PC-3 (cell line): ENCODE measurements around the gene KLF13. TPM values are rescaled to one million over a fixed set of nuclear protein-coding genes. Genes with fewer than 3 reads are reported as not detected.

Experiments
- ATAC-seq: fragments of 200-7000 bp; cut with Tn5 transposase; 2 replicates; pipeline ENCODE4 v1.9.1; 2020; ENCODE audit warnings: mild to moderate bottlenecking, moderate library complexity
- BruUV-seq: library from RNA; stranded (reverse); fragments of 400-500 nt; replicated peaks from 2 replicates; lab custom pipeline; 2021; lab: Mats Ljungman, UMichigan
- CTCF ChIA-PET: fragments of 300-600 bp; sonication (Branson Sonifier 250); formaldehyde crosslinking; loops from one replicate; lab custom pipeline; 2022; ENCODE audit warnings: antibody characterized with exemption; lab: Charles Lee
- POLR2A ChIA-PET: fragments of 300-600 bp; sonication (Branson Sonifier 250); formaldehyde crosslinking; loops from one replicate; lab custom pipeline; 2022; ENCODE audit warnings: antibody characterized with exemption; ENCODE audit not compliant: unreplicated experiment; lab: Charles Lee
- DNase-seq: peaks from one replicate; pipeline ENCODE4 v3.0.0-alpha.2; 2015
- H2AFZ ChIP-seq: fragments of 300-600 bp; sonication (generic); 2 replicates; pipeline ENCODE4 v1.6.0; 2016; ENCODE audit warnings: antibody characterized with exemption, low read length
- H3F3A ChIP-seq: fragments of 300-600 bp; sonication (generic); one replicate; pipeline ENCODE4 v1.6.0; 2017; ENCODE audit warnings: antibody characterized with exemption, low read length, control low read depth, mild to moderate bottlenecking; ENCODE audit not compliant: unreplicated experiment
- H3K27ac ChIP-seq: fragments of 300-600 bp; sonication (generic); 2 replicates; pipeline ENCODE4 v1.5.1; 2016; ENCODE audit warnings: mild to moderate bottlenecking, low read length
- H3K27me3 ChIP-seq: fragments of 300-600 bp; sonication (generic); 2 replicates; pipeline ENCODE4 v1.6.1; 2016; ENCODE audit warnings: low read length, mixed read lengths
- H3K36me3 ChIP-seq: fragments of 300-600 bp; sonication (generic); 2 replicates; pipeline ENCODE4 v1.6.1; 2016; ENCODE audit warnings: low read depth, mixed run types, low read length, mixed read lengths
- H3K4me1 ChIP-seq: fragments of 300-600 bp; sonication (generic); 2 replicates; pipeline ENCODE4 v1.5.1; 2016; ENCODE audit warnings: low read length; ENCODE audit not compliant: insufficient read depth
- H3K4me2 ChIP-seq: fragments of 300-600 bp; sonication (generic); 2 replicates; pipeline ENCODE4 v1.6.0; 2016; ENCODE audit warnings: low read length
- H3K4me3 ChIP-seq: fragments of 300-600 bp; sonication (generic); 2 replicates; pipeline ENCODE4 v1.5.1; 2016; ENCODE audit warnings: mild to moderate bottlenecking, low read length, mixed read lengths
- H3K79me2 ChIP-seq: fragments of 300-600 bp; sonication (generic); 2 replicates; pipeline ENCODE4 v1.6.1; 2017; ENCODE audit warnings: low read length, mixed read lengths
- H3K9ac ChIP-seq: fragments of 300-600 bp; sonication (generic); 2 replicates; pipeline ENCODE4 v1.6.0; 2016; ENCODE audit warnings: mild to moderate bottlenecking, low read length
- H3K9me2 ChIP-seq: fragments of 300-600 bp; sonication (generic); replicated peaks from 2 replicates; pipeline ENCODE4 v1.6.1; 2016; ENCODE audit warnings: mixed run types, low read length, mixed read lengths
- H3K9me3 ChIP-seq: fragments of 300-600 bp; sonication (generic); 2 replicates; pipeline ENCODE4 v1.6.1; 2016; ENCODE audit warnings: low read length, mixed read lengths
- H4K20me1 ChIP-seq: fragments of 300-600 bp; sonication (generic); 2 replicates; pipeline ENCODE4 v1.6.1; 2016; ENCODE audit warnings: low read length, mixed read lengths
- EZH2 ChIP-seq: fragments of 300-600 bp; sonication (generic); IDR thresholded peaks from one replicate; pipeline ENCODE4 v1.6.1; 2017; ENCODE audit warnings: antibody characterized with exemption, mild to moderate bottlenecking, low read length; ENCODE audit not compliant: unreplicated experiment
- EZH2phosphoT487 ChIP-seq: fragments of 300-600 bp; sonication (generic); IDR thresholded peaks from 2 replicates; pipeline ENCODE4 v1.6.1; 2018; ENCODE audit warnings: mild to moderate bottlenecking, antibody characterized with exemption, low read length, borderline replicate concordance
- intact Hi-C: fragments of 100-400 bp; cut with micrococcal nuclease; formaldehyde crosslinking; loops from 2 replicates; pipeline ENCODE4 v1.9.0; 2023
- total RNA-seq: library from RNA; depleted of rRNA; stranded (reverse); fragments of >200 nt; gene quantifications from 2 replicates; pipeline ENCODE4 v1.2.3, GENCODE V29; 2014
- TF ChIP-seq, protein P1 (sequence below): fragments of 300-600 bp; sonication (generic); conservative IDR thresholded peaks from 2 replicates; pipeline ENCODE4 v1.5.1; 2017; ENCODE audit warnings: antibody characterized with exemption, low read depth, mild to moderate bottlenecking, low read length

Gene KLF13
- total RNA-seq, 1 experiment from 2014 or later, result 11.4 TPM

GRCh38 chr15:31330111-31330785, 3.6 kb downstream of the KLF13 start:
- intact Hi-C loops, result no loop called here
- no peaks in the 10 kb centered on the region for H3K9me2 ChIP-seq
- H3F3A ChIP-seq, result no peaks in the 10 kb centered on the region
- no peaks in the 10 kb centered on the region for H3K9me3 ChIP-seq
- H3K9ac ChIP-seq, result no peak overlapping the region
- ChIA-PET POLR2A (no interaction called here), CTCF (no interaction called here)
- H2AFZ ChIP-seq, result no peak overlapping the region
- no peak overlapping the region for H3K27ac ChIP-seq
- DNase-seq (no peak), ATAC-seq (no peak)
- H3K27me3 ChIP-seq, result no peaks in the 10 kb centered on the region
- no peaks in the 10 kb centered on the region for H3K36me3 ChIP-seq
- no TSS peak for BruUV-seq
- no peak overlapping the region for H3K4me3 ChIP-seq
- no peak for TF ChIP-seq EZH2phosphoT487
- TF ChIP-seq, protein P1, sequence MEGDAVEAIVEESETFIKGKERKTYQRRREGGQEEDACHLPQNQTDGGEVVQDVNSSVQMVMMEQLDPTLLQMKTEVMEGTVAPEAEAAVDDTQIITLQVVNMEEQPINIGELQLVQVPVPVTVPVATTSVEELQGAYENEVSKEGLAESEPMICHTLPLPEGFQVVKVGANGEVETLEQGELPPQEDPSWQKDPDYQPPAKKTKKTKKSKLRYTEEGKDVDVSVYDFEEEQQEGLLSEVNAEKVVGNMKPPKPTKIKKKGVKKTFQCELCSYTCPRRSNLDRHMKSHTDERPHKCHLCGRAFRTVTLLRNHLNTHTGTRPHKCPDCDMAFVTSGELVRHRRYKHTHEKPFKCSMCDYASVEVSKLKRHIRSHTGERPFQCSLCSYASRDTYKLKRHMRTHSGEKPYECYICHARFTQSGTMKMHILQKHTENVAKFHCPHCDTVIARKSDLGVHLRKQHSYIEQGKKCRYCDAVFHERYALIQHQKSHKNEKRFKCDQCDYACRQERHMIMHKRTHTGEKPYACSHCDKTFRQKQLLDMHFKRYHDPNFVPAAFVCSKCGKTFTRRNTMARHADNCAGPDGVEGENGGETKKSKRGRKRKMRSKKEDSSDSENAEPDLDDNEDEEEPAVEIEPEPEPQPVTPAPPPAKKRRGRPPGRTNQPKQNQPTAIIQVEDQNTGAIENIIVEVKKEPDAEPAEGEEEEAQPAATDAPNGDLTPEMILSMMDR, result no peak
- TF ChIP-seq EZH2, result no peak
- no peaks in the 10 kb centered on the region for H4K20me1 ChIP-seq
- H3K4me1 ChIP-seq, result peaks cover 7% of the 10 kb centered on the region; the same call in 1 of the 2 replicates
- no peak overlapping the region for H3K4me2 ChIP-seq
- peaks cover 29% of the 10 kb centered on the region; the same call in 1 of the 2 replicates for H3K79me2 ChIP-seq

- POLR2A ChIA-PET, result no interaction called here
- CTCF ChIA-PET, result no interaction called here
- no peaks in the 10 kb centered on the region for H3K27me3 ChIP-seq
- BruUV-seq, result no TSS peak
- ATAC-seq, result no peak
- H3K79me2 ChIP-seq, result peaks cover 29% of the 10 kb centered on the region; the same call in 1 of the 2 replicates
- TF ChIP-seq, protein P1, result no peak
- TF ChIP-seq EZH2phosphoT487 (no peak), EZH2 (no peak)
- no peak overlapping the region for H3K27ac ChIP-seq
- no peaks in the 10 kb centered on the region for H3K9me3 ChIP-seq
- H2AFZ ChIP-seq, result no peak overlapping the region
- H3K4me3 ChIP-seq, result no peak overlapping the region
- peaks cover 5% of the 10 kb centered on the region; the same call in 1 of the 2 replicates for H3K4me1 ChIP-seq
- intact Hi-C loops, result no loop called here
- no peaks in the 10 kb centered on the region for H3K36me3 ChIP-seq
- no peaks in the 10 kb centered on the region for H3F3A ChIP-seq
- no peak overlapping the region for H3K4me2 ChIP-seq
- H3K9me2 ChIP-seq, result no peaks in the 10 kb centered on the region
- H3K9ac ChIP-seq, result no peak overlapping the region
- H4K20me1 ChIP-seq, result no peaks in the 10 kb centered on the region
- no peak for DNase-seq
Measured at GRCh38 chr15:31330836-31331235, 4.2 kb downstream of the KLF13 start.

- Histone ChIP-seq H3K4me3 (no peak overlapping the region), H3K36me3 (no peaks in the 10 kb centered on the region), H3F3A (no peaks in the 10 kb centered on the region), H3K4me1 (peaks cover 5% of the 10 kb centered on the region; the same call in 1 of the 2 replicates), H3K9me2 (no peaks in the 10 kb centered on the region), H3K27me3 (no peaks in the 10 kb centered on the region), H3K9ac (no peak overlapping the region), H3K79me2 (peaks cover 29% of the 10 kb centered on the region; the same call in 1 of the 2 replicates), H3K27ac (no peak overlapping the region), H3K9me3 (no peaks in the 10 kb centered on the region), H4K20me1 (no peaks in the 10 kb centered on the region), H2AFZ (no peak overlapping the region), H3K4me2 (no peak overlapping the region)
- no peak for DNase-seq
- intact Hi-C loops, result no loop called here
- TF ChIP-seq, protein P1, result no peak
- TF ChIP-seq EZH2phosphoT487, result no peak
- no peak for TF ChIP-seq EZH2
- no peak for ATAC-seq
- ChIA-PET POLR2A (no interaction called here), CTCF (no interaction called here)
- BruUV-seq, result no TSS peak
Measured at GRCh38 chr15:31331389-31331788, 4.8 kb downstream of the KLF13 start.
